GM12878 (cell line): ENCODE results near the gene TANK. TPM values are rescaled to one million over a fixed set of nuclear protein-coding genes. Genes with fewer than 3 reads are reported as not detected.

Experiments used
- CUX1 ChIP-seq: IDR thresholded peaks from 2 replicates; pipeline ENCODE4 v1.6.1; 2012; ENCODE audit warnings: improper control_type of control experiment, low read depth, low read length; ENCODE audit not compliant: insufficient replicate concordance
- E2F8 ChIP-seq: fragments of 450-650 bp; IDR thresholded peaks from 2 replicates; pipeline ENCODE4 v1.6.1; 2018; ENCODE audit warnings: mild to moderate bottlenecking, low read depth, moderate library complexity; ENCODE audit not compliant: partially characterized antibody
- EED ChIP-seq: sonication (generic); IDR thresholded peaks from 2 replicates; pipeline ENCODE4 v1.6.1; 2016; ENCODE audit warnings: antibody characterized with exemption, low read depth
- ETV6 ChIP-seq, 2 experiments: fragments of 450-650 bp in 1 of 2; IDR thresholded peaks in 1 of 2; conservative IDR thresholded peaks in 1 of 2; 2 replicates each; pipeline ENCODE4 v1.6.1; 2014; ENCODE audit warnings: antibody characterized with exemption in 1 of 2, borderline replicate concordance in 1 of 2, low read depth in 1 of 2, mild to moderate bottlenecking in 1 of 2, moderate library complexity in 1 of 2
- EZH2 ChIP-seq: IDR thresholded peaks from 2 replicates; pipeline ENCODE4 v1.6.1; 2012; ENCODE audit warnings: low read depth, mild to moderate bottlenecking, control low read depth, inconsistent platforms, low read length, borderline replicate concordance; ENCODE audit not compliant: control insufficient read depth
- JUND ChIP-seq: IDR thresholded peaks from 2 replicates; pipeline ENCODE4 v1.6.1; 2012; ENCODE audit warnings: low read depth, mild to moderate bottlenecking, low read length, improper control_type of control experiment, moderate library complexity
- NR2C1 ChIP-seq: fragments of 450-650 bp; IDR thresholded peaks from 2 replicates; pipeline ENCODE4 v1.6.1; 2017; ENCODE audit warnings: antibody characterized with exemption, mild to moderate bottlenecking, moderate library complexity
- PAX8 ChIP-seq: fragments of 450-650 bp; IDR thresholded peaks from 2 replicates; pipeline ENCODE4 v1.6.1; 2017; ENCODE audit warnings: mild to moderate bottlenecking, moderate library complexity
- SIN3A ChIP-seq: IDR thresholded peaks from 2 replicates; pipeline ENCODE4 v1.6.1; 2012; ENCODE audit warnings: low read depth, low read length, improper control_type of control experiment
- SMC3 ChIP-seq: IDR thresholded peaks from 2 replicates; pipeline ENCODE4 v1.6.1; 2011; ENCODE audit warnings: low read length, improper control_type of control experiment, borderline replicate concordance
- ZBTB33 ChIP-seq: fragments of 450-650 bp; IDR thresholded peaks from 2 replicates; pipeline ENCODE4 v1.6.1; 2017; ENCODE audit warnings: mild to moderate bottlenecking
- ZNF384 ChIP-seq: IDR thresholded peaks from 2 replicates; pipeline ENCODE4 v1.6.1; 2012; ENCODE audit warnings: low read depth, mild to moderate bottlenecking, low read length, improper control_type of control experiment, borderline replicate concordance
- ZNF592 ChIP-seq: fragments of 450-650 bp; IDR thresholded peaks from 2 replicates; pipeline ENCODE4 v1.6.1; 2017; ENCODE audit warnings: mild to moderate bottlenecking, moderate library complexity
- polyA plus RNA-seq, 11 experiments: library from polyadenylated mRNA; depleted of rRNA in 4 of 11; unstranded in 6 of 11; stranded (reverse) in 5 of 11; fragments of >200 nt; fragmentation: Nextera tagmentation in 4 of 11; fragmentation: Illumina TruSeq in 1 of 11; extraction: Ambion mirVana in 4 of 11; extraction: Trizol in 1 of 11; gene quantifications; 1 replicate in 1 of 11; 2 replicates in 10 of 11; pipeline versions ENCODE4 v1.2.1 to v1.2.3, GENCODE V29; 2011 to 2016; ENCODE audit warnings: inconsistent platforms in 2 of 11, missing spikeins in 2 of 11, low read depth in 1 of 11
- total RNA-seq, 4 experiments: library from RNA; depleted of rRNA in 3 of 4; stranded (reverse); fragments of >200 nt in 3 of 4; fragmentation: Illumina TruSeq in 1 of 4; extraction: Trizol in 1 of 4; gene quantifications; 2 replicates each; pipeline versions ENCODE4 v1.2.1 to v1.2.3, GENCODE V29; 2013 to 2021

TANK gene
- total and polyA plus RNA-seq, 10 of the 15 experiments (the other 5 are each of a cell fraction or from before 2014, with no cell fraction given) = 48.6 to 127 (median 103) TPM

GRCh38 chr2:161170958-161171932 is 11.0 kb downstream of the TANK start (continued):
- TF ChIP-seq ZNF592 (no peak), EED (no peak), NR2C1 (no peak), SMC3 (no peak), CUX1 (no peak), JUND (no peak), EZH2 (no peak), ETV6 (conservative IDR thresholded peaks at IDR 0.05 in 1 of 2, IDR thresholded peaks at IDR 0.05 in 1 of 2; ENCODE audit: borderline replicate concordance in 1 of 2, low read depth in 1 of 2) (peak in 1 of 2 experiments; percentile 39; a peak in 1 of 4 replicates), SIN3A (no peak), ZNF384 (peak; percentile 79), ZBTB33 (no peak), PAX8 (no peak), E2F8 (no peak)
